GM18867 (cell line): ENCODE measurements around the gene EYA2.
A peak's percentile ranks its signal among the peaks of the same experiment; 100 is the strongest.

ENCODE experiments used
- ATAC-seq: cut with Tn5 transposase; IDR thresholded peaks from one replicate; pipeline ENCODE4 v1.9.1; 2021; ENCODE audit warnings: mild to moderate bottlenecking, moderate library complexity; ENCODE audit not compliant: unreplicated experiment

EYA2 gene

DNA sequence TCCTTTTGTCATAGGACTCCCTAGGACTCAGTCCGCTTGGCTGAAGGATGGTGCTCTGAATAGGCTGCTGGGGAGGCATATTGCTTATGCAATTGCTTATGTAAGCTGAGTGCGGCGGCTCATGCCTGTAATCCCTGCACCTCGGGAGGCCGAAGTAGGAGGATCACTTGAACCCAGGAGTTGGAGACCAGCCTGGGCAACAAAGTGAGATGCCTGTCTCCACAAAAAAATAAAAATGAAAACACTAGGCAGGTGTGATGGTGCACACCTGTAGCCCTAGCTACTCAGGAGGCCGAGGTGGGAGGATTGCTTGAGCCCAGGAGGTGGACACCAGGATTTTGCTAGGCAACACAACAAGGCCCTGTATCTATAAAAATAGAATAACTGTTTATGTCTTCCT lies 81.3 kb downstream of the EYA2 start:
- ATAC-seq = no peak

DNA sequence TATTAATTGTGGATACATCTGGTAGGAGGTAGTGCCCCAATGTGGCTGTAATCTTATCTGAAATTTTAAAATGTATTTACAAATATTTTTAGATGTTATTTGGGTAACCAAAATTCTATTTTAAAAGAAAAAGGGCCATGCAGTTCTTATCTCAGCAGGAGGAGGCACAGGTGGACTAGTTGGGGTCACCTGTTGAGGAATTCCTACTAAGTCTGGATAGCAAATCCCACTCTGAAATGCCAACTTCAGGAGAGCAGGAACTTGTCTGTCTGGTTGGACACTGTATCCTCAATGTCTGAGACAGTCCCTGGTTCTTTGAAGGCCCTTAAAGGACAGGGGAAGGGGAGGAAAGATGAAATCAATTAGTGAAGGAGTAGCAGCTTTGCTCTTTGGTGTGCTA lies 82.6 kb downstream of the EYA2 start:
- ATAC-seq = no peak

GRCh38 chr20:46977909-46978588 lies 83.4 kb downstream of the EYA2 start:
- no peak for ATAC-seq

DNA sequence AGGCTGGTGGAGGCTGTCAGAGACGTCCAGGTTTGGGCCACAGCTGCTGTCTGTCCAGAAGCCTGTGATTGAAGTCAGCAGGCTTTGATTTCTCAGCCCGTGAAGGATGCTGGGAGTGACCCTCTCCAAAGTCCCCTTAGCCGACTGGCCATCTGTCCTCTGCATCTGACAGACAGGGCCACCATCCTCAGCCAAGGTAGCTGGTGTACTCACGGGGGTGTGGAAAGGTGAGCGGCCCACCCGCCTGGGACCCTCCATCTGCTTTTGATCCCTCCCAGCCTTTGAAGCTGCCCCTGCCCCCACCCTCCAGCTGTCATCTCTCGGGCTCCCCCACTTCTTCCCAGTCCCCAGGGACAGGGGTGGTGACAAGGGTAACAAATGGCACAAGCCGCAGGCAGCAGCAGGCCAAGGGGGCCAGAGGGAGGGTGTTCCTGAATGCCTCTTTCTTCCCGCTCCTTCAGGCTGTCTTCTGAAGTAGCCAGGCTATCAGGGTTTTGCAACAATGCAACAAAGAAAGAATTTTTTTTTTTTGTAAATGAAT lies 84.4 kb downstream of the EYA2 start:
- ATAC-seq = no peak

DNA sequence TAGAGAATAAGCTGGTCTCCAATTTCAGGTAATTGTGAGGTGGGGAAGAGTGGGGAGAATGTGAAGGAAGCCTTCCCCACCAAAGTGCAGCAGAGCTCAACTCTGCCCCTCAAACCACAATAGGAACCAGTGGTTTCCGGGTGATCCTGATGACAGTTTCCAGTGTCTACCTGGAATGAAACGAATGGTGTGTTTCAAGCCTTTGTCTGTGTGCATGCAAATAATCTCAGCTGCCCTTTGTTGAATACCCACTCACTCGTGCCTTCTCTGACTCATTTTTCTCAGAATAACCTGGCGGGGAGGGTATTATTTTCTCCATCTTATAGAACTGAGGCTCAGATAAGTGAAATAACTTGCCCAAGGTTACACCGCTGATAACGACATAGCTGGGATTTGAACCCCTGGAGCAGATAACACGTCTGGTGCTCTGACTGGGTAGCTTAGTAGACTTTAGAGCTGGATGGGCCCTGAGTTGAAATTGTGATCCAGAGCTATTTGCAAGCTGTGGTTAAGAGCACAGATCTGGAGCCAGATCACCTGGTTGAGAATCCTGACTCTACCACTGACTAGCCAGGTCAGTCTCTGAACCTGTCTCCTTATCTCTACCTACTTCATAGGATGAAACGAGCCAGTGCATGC lies 85.1 kb downstream of the EYA2 start:
- no peak for ATAC-seq

DNA sequence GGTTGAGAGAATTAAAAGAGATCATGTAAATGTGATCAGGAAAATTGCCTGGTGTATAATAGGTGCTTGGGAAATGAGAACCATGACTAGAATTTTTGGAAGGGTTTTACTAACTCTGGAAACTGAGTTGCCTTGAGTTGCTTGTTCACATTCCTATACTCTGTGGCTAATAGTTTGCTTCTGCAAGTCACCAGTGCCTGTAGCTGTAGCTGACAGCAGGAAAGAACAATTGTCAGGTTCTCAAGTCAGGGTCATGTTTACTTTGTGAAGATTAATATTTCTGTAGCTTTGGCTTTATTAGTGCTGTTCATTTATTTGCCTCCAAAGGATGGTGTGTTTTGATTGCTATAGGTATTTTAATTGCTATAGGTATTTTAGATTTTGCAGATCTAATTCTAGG lies 86.5 kb downstream of the EYA2 start:
- no peak for ATAC-seq

GRCh38 chr20:46983466-46983865 lies 88.8 kb downstream of the EYA2 start:
- no peak for ATAC-seq

- no peak for ATAC-seq
Observed at GRCh38 chr20:46984405-46984804, 89.8 kb downstream of the EYA2 start.

DNA sequence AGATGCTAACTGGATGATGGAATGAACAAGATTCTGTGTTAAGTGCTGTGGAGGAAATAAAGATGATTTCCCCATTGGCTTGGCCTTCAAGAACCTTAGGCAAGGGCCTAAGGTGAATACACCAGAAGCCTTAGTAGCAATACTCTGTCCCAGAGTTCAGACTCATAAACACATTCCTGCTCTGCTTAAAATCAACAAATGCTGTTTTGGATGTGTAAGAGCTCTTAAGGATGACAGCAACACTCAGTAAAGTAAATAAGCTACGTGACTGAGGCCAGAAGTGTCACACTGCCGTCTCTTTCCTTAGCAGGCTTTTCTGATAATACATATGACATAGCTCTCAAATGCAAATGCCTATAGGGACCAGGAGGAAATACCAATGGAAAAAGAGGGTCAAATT lies 90.6 kb downstream of the EYA2 start:
- ATAC-seq = no peak

DNA sequence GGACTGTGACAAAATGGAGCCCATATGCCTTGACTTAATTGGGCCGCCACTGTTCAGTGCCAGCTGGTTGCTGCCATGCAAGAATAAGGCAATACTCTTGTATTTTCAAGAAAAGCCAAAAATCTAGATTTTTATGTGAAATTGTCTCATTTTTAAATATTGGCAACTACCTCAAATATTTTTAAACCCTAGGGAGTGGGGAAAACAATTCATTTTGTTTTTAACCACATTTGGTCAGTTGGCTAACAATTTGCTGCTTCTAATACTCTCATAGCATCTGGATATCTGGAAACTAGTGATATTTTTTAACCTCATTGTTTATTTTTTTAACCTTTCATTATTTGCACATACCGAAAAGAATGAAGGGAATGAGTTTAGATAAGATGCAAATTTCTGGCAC lies 91.0 kb downstream of the EYA2 start:
- no peak for ATAC-seq

- ATAC-seq = no peak
Observed at GRCh38 chr20:46987001-46987400, 92.4 kb downstream of the EYA2 start.

DNA sequence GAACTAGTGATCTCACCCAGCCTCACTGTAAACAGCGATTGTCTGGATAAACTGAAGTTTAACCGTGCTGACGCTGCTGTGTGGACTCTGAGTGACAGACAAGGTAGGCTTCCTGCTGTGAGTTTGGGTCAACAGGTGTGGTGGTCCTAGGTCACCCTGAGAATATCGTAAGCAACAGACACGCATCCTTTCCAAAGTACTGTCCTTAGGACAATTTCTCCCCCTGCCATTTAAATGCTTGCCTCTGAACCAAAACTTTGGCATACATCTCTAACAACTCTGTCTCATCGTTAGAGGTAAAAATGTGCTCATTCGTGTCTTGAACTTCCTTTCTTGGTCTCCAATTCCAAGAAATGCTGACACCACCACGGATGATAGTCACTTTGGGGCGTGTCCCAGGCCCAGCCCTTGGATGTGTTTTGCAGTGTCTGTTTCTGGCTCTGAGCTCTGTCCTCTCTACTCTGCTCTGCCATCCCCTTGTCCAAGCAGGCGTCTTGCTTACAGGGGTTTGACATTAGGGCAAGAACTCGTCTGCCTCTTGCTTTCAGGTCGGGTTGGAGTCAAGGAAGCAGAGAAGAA lies 95.5 kb downstream of the EYA2 start:
- no peak for ATAC-seq

DNA sequence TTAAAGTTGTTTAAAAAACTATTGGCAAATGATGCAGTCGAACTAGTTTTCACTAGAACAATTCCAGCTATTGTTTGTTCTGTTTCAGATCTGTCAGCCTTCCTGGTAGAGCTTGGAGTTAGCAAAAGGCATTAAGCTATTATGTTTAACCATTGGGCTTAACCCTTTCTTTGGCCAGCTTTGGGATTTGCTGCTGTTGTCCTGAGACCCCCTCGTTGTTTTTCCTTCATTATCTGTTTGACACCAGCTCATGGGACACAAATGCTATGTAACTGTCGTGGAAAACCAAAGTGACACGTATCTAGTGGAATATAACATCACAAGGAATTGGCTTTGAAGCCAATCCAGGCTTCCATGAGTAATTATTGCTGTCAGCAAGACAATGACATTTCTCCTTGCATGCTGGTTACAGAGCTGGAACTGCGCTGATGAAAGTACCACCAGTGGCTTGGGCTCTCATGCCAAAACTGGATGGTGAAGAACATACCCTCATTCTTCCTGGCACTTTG lies 96.0 kb downstream of the EYA2 start:
- no peak for ATAC-seq

GRCh38 chr20:46991168-46991567 lies 96.5 kb downstream of the EYA2 start:
- ATAC-seq = no peak

GRCh38 chr20:46991880-46992639 lies 97.4 kb downstream of the EYA2 start:
- ATAC-seq = no peak

- no peak for ATAC-seq
Observed at GRCh38 chr20:46992640-46993035, 98.0 kb downstream of the EYA2 start.

DNA sequence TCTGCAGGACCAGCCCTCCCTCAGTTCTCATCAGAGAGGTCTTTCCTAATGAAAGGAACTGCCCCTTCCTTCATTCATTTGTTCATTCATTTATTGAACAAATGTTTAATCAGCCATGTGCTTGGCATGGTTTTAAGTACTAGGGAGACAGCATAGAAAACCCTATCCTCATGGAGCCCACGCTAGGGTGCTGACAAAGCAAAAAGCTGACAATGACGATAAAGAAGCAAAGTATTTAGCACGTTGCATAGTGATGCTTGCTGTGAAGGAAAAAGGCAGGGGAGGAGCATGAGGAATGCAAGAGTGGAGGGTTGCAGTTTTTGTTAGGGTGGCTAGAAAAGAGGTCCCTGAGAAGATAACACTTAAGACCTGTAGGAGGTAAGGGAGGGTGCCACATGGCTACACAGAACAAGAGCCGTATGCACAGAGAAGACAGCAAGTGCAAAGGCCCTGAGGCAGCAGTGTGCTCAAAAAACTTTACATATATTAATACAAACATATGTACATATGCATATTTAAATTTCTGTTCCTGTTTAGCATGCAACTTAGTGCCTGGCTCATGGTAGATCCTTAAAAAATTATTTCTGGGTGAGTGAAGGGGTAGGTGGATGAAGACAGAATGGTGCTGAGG lies 98.9 kb downstream of the EYA2 start:
- ATAC-seq = no peak

DNA sequence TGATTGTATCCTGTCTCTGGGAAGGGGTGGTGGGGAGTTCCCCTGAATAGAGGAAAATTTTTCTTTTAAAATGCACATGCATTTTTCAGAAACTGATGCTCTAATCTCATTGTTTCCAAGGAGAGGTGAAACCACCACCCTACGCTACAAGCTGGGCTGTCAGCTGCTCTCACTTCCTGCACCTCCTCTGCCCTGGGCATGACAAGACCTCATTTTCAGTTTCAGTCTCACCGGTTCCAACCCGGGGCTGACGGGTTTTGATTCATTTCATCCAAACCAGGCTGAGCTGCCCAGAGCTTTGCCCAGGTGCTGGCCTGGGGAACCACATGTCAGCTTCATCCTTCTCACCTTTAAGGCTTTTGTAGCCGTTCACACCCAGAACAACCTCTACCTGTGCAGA lies 99.7 kb downstream of the EYA2 start:
- ATAC-seq = peak; percentile 95

DNA sequence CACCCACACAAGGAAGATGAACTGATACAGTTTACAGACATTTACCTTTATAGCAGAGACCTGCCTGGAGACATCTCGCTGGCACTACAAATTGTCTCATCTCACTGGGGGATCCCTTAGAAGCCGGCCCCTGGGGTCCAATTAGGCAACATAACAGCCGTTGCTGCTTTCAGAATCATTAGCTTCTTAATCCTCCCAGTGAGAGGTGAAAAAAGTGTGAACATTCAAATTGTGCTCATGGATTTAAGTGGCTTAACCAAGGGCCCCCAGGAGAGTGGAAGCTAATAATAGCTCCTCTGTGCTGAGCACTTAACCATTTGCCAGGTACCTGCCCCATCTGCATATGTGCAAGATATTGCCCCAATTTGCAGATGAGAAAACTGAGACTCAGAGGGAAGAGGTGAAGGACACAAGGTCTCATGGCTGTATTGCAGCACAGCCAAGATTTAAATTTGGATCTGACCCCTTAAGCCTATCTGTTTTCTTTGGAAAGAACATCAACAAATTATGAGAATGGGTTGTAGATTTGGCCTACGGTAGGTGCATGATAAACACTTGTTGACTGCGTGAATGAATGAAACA lies 101.0 kb downstream of the EYA2 start:
- ATAC-seq = no peak

DNA sequence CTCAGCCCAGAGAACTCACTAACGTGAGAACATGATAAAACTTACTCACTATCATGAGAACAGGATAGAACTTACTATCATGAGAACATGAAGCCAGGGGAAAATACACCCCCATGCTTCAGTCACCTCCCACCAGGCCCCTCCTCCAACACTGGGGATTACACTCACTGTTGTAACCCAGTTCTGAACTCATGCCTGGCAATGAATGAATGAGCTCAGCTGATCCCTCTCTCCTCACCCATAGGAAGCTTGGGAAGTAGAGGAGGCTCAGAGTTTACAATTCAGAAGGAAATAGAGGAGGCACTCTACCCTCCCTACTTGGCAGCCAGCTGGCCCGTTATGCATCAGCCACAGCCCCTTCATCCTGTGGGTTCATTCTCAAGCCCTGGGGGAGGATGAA lies 102.5 kb downstream of the EYA2 start:
- ATAC-seq = no peak
